Skeletal muscle tissue (tissue), 4 donors: ENCODE data around the gene APOB. TPM values are rescaled to one million over a fixed set of nuclear protein-coding genes. Genes with fewer than 3 reads are reported as not detected.

Source experiments
- H3K27ac ChIP-seq: one replicate; pipeline ENCODE4 v1.7.0; 2013; ENCODE audit warnings: mild to moderate bottlenecking, low read depth, low read length, inconsistent platforms
- H3K27me3 ChIP-seq, 3 donors: one replicate each; pipeline ENCODE4 v1.7.0; 2013; ENCODE audit warnings: low read length in 3 of 3; ENCODE audit not compliant: control insufficient read depth in 3 of 3, insufficient read depth in 3 of 3
- H3K36me3 ChIP-seq, 3 donors: one replicate each; pipeline ENCODE4 v1.7.0; 2013; ENCODE audit warnings: low read length in 3 of 3; ENCODE audit not compliant: control insufficient read depth in 3 of 3, insufficient read depth in 3 of 3
- H3K4me1 ChIP-seq, 3 donors: one replicate each; pipeline ENCODE4 v1.7.0; 2013; ENCODE audit warnings: low read length in 3 of 3, mild to moderate bottlenecking in 3 of 3; ENCODE audit not compliant: control insufficient read depth in 3 of 3, insufficient read depth in 3 of 3
- H3K4me3 ChIP-seq, 3 donors: one replicate each; pipeline ENCODE4 v1.7.0; 2013; ENCODE audit warnings: low read length in 3 of 3
- H3K9ac ChIP-seq, 3 donors: one replicate each; pipeline ENCODE4 v1.7.0; 2013; ENCODE audit warnings: low read length in 3 of 3, mild to moderate bottlenecking in 3 of 3, moderate library complexity in 2 of 3, low read depth in 1 of 3
- H3K9me3 ChIP-seq, 3 donors: one replicate each; pipeline ENCODE4 v1.7.0; 2013; ENCODE audit warnings: low read length in 3 of 3; ENCODE audit not compliant: control insufficient read depth in 3 of 3
- total RNA-seq: library from RNA; depleted of rRNA; stranded (reverse); fragments of >200 nt; gene quantifications from one replicate; pipeline ENCODE4 v1.2.3, GENCODE V29; 2014
- donor health status: Osteomylitis.

Gene APOB
- total RNA-seq, 1 donor from 2014 or later: 0.52 TPM

GRCh38 chr2:21017748-21018276, 26.1 kb downstream of the APOB start:
- H3K36me3 ChIP-seq: no peaks in the 10 kb centered on the region
- H3K4me1 ChIP-seq: no peaks in the 10 kb centered on the region
- no peaks in the 10 kb centered on the region for H3K27me3 ChIP-seq
- no peak overlapping the region for H3K4me3 ChIP-seq
- no peak overlapping the region for H3K9ac ChIP-seq
- H3K9me3 ChIP-seq: no peaks in the 10 kb centered on the region
- H3K27ac ChIP-seq: no peak overlapping the region

GRCh38 chr2:21015281-21015645, 28.6 kb downstream of the APOB start:
- no peaks in the 10 kb centered on the region for H3K36me3 ChIP-seq
- no peak overlapping the region for H3K4me3 ChIP-seq
- H3K9ac ChIP-seq: no peak overlapping the region
- peaks cover 0 to 10% (median 10%) of the 10 kb centered on the region in 3 donors for H3K4me1 ChIP-seq
- H3K9me3 ChIP-seq: no peaks in the 10 kb centered on the region
- no peak overlapping the region for H3K27ac ChIP-seq
- no peaks in the 10 kb centered on the region for H3K27me3 ChIP-seq

- Histone ChIP-seq H3K36me3 (no peaks in the 10 kb centered on the region), H3K9me3 (no peaks in the 10 kb centered on the region), H3K27ac (no peak overlapping the region), H3K27me3 (no peaks in the 10 kb centered on the region), H3K4me1 (peaks cover 0 to 10% (median 10%) of the 10 kb centered on the region in 3 donors), H3K9ac (no peak overlapping the region), H3K4me3 (no peak overlapping the region)
These were observed 29.3 kb downstream of the APOB start for GRCh38 chr2:21014364-21015280.

- Histone ChIP-seq H3K36me3 (no peaks in the 10 kb centered on the region), H3K27ac (no peak overlapping the region)
These were observed 30.6 kb downstream of the APOB start for GRCh38 chr2:21013043-21013816.

GRCh38 chr2:21012557-21012937, 31.3 kb downstream of the APOB start:
- no peak overlapping the region for H3K27ac ChIP-seq
- no peak overlapping the region for H3K4me3 ChIP-seq
- no peaks in the 10 kb centered on the region for H3K9me3 ChIP-seq
- no peaks in the 10 kb centered on the region for H3K27me3 ChIP-seq
- H3K36me3 ChIP-seq: no peaks in the 10 kb centered on the region
- peaks cover 0 to 10% (median 10%) of the 10 kb centered on the region in 3 donors for H3K4me1 ChIP-seq
- no peak overlapping the region for H3K9ac ChIP-seq

More at GRCh38 chr2:21013043-21013816, 30.6 kb downstream of the APOB start:
- no peaks in the 10 kb centered on the region for H3K27me3 ChIP-seq
- H3K4me3 ChIP-seq: no peak overlapping the region
- H3K4me1 ChIP-seq: peaks cover 0 to 10% (median 10%) of the 10 kb centered on the region in 3 donors
- H3K9ac ChIP-seq: no peak overlapping the region
- H3K9me3 ChIP-seq: no peaks in the 10 kb centered on the region

GRCh38 chr2:21011876-21012556, 31.9 kb downstream of the APOB start:
- H3K36me3 ChIP-seq: no peaks in the 10 kb centered on the region
- no peak overlapping the region for H3K9ac ChIP-seq
- no peaks in the 10 kb centered on the region for H3K27me3 ChIP-seq
- H3K4me3 ChIP-seq: no peak overlapping the region
- H3K4me1 ChIP-seq: peaks cover 0 to 10% (median 10%) of the 10 kb centered on the region in 3 donors
- H3K9me3 ChIP-seq: no peaks in the 10 kb centered on the region
- H3K27ac ChIP-seq: no peak overlapping the region

- Histone ChIP-seq H3K4me3 (no peak overlapping the region), H3K27me3 (no peaks in the 10 kb centered on the region), H3K9me3 (no peaks in the 10 kb centered on the region), H3K4me1 (peaks cover 0 to 10% (median 10%) of the 10 kb centered on the region in 3 donors), H3K27ac (no peak overlapping the region), H3K9ac (no peak overlapping the region), H3K36me3 (no peaks in the 10 kb centered on the region)
These were observed 32.4 kb downstream of the APOB start for GRCh38 chr2:21011453-21011852.

- H3K9ac ChIP-seq: no peak overlapping the region
- H3K36me3 ChIP-seq: no peaks in the 10 kb centered on the region
- H3K9me3 ChIP-seq: no peaks in the 10 kb centered on the region
- H3K4me1 ChIP-seq: peaks cover 0 to 10% (median 10%) of the 10 kb centered on the region in 3 donors
- no peak overlapping the region for H3K4me3 ChIP-seq
- no peaks in the 10 kb centered on the region for H3K27me3 ChIP-seq
- no peak overlapping the region for H3K27ac ChIP-seq
These were observed 32.9 kb downstream of the APOB start for GRCh38 chr2:21010813-21011439.

GRCh38 chr2:21009662-21010225, 34.1 kb downstream of the APOB start:
- Histone ChIP-seq H3K4me3 (no peak overlapping the region), H3K36me3 (no peaks in the 10 kb centered on the region), H3K27me3 (no peaks in the 10 kb centered on the region), H3K27ac (no peak overlapping the region), H3K4me1 (peaks cover 0 to 10% (median 10%) of the 10 kb centered on the region in 3 donors), H3K9me3 (no peaks in the 10 kb centered on the region), H3K9ac (no peak overlapping the region)
